HS-27A (cell line): ENCODE data around the gene ATP2B1.

Experiments
- DNase-seq: peaks from one replicate; pipeline ENCODE4 v3.0.0-alpha.2; 2012; ENCODE audit warnings: low read depth, missing footprints

ATP2B1 gene

DNA sequence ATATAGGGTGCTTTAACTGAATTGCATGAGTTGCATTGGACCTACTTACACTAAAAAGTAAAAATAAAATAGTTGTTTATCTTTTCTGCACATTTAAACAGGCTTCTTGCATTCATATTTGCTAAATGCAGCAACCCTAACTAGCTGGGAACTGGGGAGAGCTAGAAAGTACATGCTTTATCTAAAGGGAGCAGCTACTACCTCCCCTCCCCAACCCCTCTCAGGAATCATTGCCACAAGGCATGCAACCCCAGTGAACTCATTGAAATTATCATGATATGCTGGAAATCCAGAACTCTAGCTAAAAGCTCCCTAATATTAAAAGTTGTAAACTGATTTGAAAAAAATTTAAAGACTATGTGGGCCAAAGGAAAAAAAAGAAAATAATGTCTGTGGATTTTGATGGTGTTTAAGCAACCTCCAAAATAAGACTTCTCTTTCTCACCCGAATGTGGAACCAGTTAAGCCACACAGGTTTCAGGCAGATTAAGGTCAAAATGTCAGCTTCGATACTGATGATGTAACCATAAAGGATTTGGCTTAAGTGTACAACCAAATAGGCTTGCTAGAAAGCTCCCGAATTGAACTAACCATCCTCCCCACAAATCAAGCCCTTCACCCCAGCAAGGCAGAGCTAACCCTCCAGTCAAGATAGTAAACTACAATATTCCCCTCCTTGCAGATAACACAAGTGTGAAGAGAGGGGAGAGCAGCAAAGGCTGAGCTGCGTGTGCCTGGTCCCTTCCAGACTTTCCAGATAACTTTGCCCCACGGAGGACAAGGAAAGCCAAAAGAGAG lies 169.0 kb downstream of the ATP2B1 start:
- DNase-seq = no peak

DNA sequence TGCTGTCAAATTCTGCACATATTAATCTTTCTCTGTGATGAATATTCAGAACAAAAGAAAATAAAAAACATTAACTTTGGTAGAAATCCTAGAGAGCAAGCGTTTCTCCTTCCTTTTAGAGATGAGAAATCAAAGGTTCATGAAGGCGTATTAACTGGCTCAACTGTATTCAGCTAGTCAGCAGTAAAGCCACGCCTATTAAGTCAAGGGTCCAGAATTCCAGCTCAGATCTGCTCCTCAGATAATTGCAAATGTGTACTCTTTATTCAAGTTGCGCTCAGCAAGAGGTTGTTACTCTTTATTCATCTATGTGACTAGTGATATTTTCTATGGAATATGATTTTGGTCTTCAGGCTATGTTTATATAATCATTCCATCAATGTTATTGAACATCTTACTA lies 169.7 kb downstream of the ATP2B1 start:
- DNase-seq = no peak
